Smooth muscle cell (in vitro differentiated cells): ENCODE results near the gene ANKRD55. TPM values are rescaled to one million over a fixed set of nuclear protein-coding genes. Genes with fewer than 3 reads are reported as not detected.
A peak's percentile ranks its signal among the peaks of the same experiment; 100 is the strongest.

Experiments
- DNase-seq: peaks from one replicate; lab custom pipeline; 2025; ENCODE audit not compliant: unreplicated experiment; lab: John Stamatoyannopoulos, UW
- H2AFZ ChIP-seq: fragments of 200-600 bp; sonication (generic); 2 replicates; pipeline ENCODE4 v1.6.0; 2016; ENCODE audit warnings: antibody characterized with exemption, low read depth, mild to moderate bottlenecking
- H3F3A ChIP-seq: fragments of 200-600 bp; sonication (generic); 2 replicates; pipeline ENCODE4 v1.6.0; 2017; ENCODE audit warnings: antibody characterized with exemption, low read depth
- H3K27ac ChIP-seq: fragments of 200-600 bp; sonication (generic); 2 replicates; pipeline ENCODE4 v1.5.1; 2016; ENCODE audit warnings: low read depth, mild to moderate bottlenecking
- H3K27me3 ChIP-seq: fragments of 200-600 bp; sonication (generic); 2 replicates; pipeline ENCODE4 v1.6.1; 2016; ENCODE audit warnings: low read depth, mild to moderate bottlenecking
- H3K36me3 ChIP-seq: fragments of 200-600 bp; sonication (generic); 2 replicates; pipeline ENCODE4 v1.5.1; 2016; ENCODE audit warnings: low read depth
- H3K4me1 ChIP-seq: fragments of 200-600 bp; sonication (generic); 2 replicates; pipeline ENCODE4 v1.5.1; 2016; ENCODE audit warnings: low read depth
- H3K4me2 ChIP-seq: fragments of 200-600 bp; sonication (generic); 2 replicates; pipeline ENCODE4 v1.6.0; 2016; ENCODE audit warnings: mild to moderate bottlenecking
- H3K4me3 ChIP-seq: fragments of 200-600 bp; sonication (generic); 2 replicates; pipeline ENCODE4 v1.5.1; 2016; ENCODE audit warnings: mild to moderate bottlenecking
- H3K79me2 ChIP-seq: fragments of 200-600 bp; sonication (generic); 2 replicates; pipeline ENCODE4 v1.6.0; 2016; ENCODE audit warnings: low read depth, mild to moderate bottlenecking
- H3K9ac ChIP-seq: fragments of 200-600 bp; sonication (generic); 2 replicates; pipeline ENCODE4 v1.6.0; 2016; ENCODE audit warnings: low read depth
- H3K9me3 ChIP-seq: fragments of 200-600 bp; sonication (generic); replicated peaks from 2 replicates; pipeline ENCODE4 v1.5.1; 2016; ENCODE audit warnings: low read depth
- H4K20me1 ChIP-seq: fragments of 200-600 bp; sonication (generic); 2 replicates; pipeline ENCODE4 v1.6.0; 2016; ENCODE audit warnings: low read depth
- CTCF ChIP-seq: fragments of 200-600 bp; sonication (generic); IDR thresholded peaks from 2 replicates; pipeline ENCODE4 v1.5.1; 2017; ENCODE audit warnings: borderline replicate concordance, mild to moderate bottlenecking, antibody characterized with exemption; ENCODE audit not compliant: insufficient read depth, poor library complexity, severe bottlenecking
- WGBS: methylation state at CpG from one replicate; pipeline ENCODE4 v1.1.7; 2016; ENCODE audit warnings: low lambda C conversion rate; 5-methylcytosine and 5-hydroxymethylcytosine counted together
- polyA plus RNA-seq: library from polyadenylated mRNA; unstranded; fragments of >200 nt; fragmentation: Nextera tagmentation; extraction: Ambion mirVana; gene quantifications from 2 replicates; pipeline ENCODE4 v1.2.1, GENCODE V29; 2016
- total RNA-seq: library from RNA; depleted of rRNA; stranded (reverse); fragments of >200 nt; gene quantifications from 2 replicates; pipeline ENCODE4 v1.2.3, GENCODE V29; 2014

ANKRD55 gene
- total and polyA plus RNA-seq, 2 experiments from 2014 or later = 1.1 to 1.7 TPM

GRCh38 chr5:56169949-56170348, 63.2 kb downstream of the ANKRD55 start:
- no peaks in the 10 kb centered on the region for H4K20me1 ChIP-seq
- H3K79me2 ChIP-seq = no peaks in the 10 kb centered on the region
- peaks cover 19% of the 10 kb centered on the region for H3F3A ChIP-seq
- H3K4me3 ChIP-seq = no peak overlapping the region
- H3K9me3 ChIP-seq = no peaks in the 10 kb centered on the region
- no peaks in the 10 kb centered on the region for H3K36me3 ChIP-seq
- DNase-seq = no peak
- H3K27me3 ChIP-seq = no peaks in the 10 kb centered on the region
- peak overlapping the region; percentile 26 for H3K4me2 ChIP-seq
- peaks cover 17% of the 10 kb centered on the region for H3K4me1 ChIP-seq
- peak overlapping the region; percentile 96 for H3K27ac ChIP-seq
- H3K9ac ChIP-seq = peak overlapping the region; percentile 42
- TF ChIP-seq CTCF = no peak
- H2AFZ ChIP-seq = no peak overlapping the region

- Histone ChIP-seq H3K4me3 (no peak overlapping the region), H3K4me1 (peaks cover 22% of the 10 kb centered on the region), H2AFZ (no peak overlapping the region), H4K20me1 (no peaks in the 10 kb centered on the region), H3K9me3 (no peaks in the 10 kb centered on the region), H3K27me3 (no peaks in the 10 kb centered on the region), H3K4me2 (peak overlapping the region; percentile 54), H3K27ac (peak overlapping the region; percentile 96), H3F3A (peaks cover 22% of the 10 kb centered on the region), H3K9ac (peak overlapping the region; percentile 65), H3K79me2 (no peaks in the 10 kb centered on the region), H3K36me3 (no peaks in the 10 kb centered on the region)
- WGBS = 25% methylated on average over 2 of the region's 2 CpGs
- TF ChIP-seq CTCF = no peak
- DNase-seq = no peak
Observed at GRCh38 chr5:56169281-56169680, 63.8 kb downstream of the ANKRD55 start.

- Histone ChIP-seq H3K27me3 (no peaks in the 10 kb centered on the region), H3K9me3 (no peaks in the 10 kb centered on the region), H3K27ac (peak overlapping the region; percentile 96), H3K79me2 (no peaks in the 10 kb centered on the region), H3K9ac (no peak overlapping the region), H3K36me3 (no peaks in the 10 kb centered on the region), H3K4me1 (peaks cover 23% of the 10 kb centered on the region), H3K4me3 (no peak overlapping the region), H3F3A (peaks cover 22% of the 10 kb centered on the region), H2AFZ (no peak overlapping the region), H3K4me2 (peak overlapping the region; percentile 13), H4K20me1 (no peaks in the 10 kb centered on the region)
- 69% methylated on average over 8 of the region's 8 CpGs for WGBS
- DNase-seq = no peak
- no peak for TF ChIP-seq CTCF
Observed at GRCh38 chr5:56168066-56168478, 65.1 kb downstream of the ANKRD55 start.

GRCh38 chr5:56167519-56167918, 65.6 kb downstream of the ANKRD55 start:
- H3K4me2 ChIP-seq = peak overlapping the region; percentile 48
- H3K9me3 ChIP-seq = no peaks in the 10 kb centered on the region
- peak overlapping the region; percentile 96 for H3K27ac ChIP-seq
- H2AFZ ChIP-seq = no peak overlapping the region
- TF ChIP-seq CTCF = no peak
- no peaks in the 10 kb centered on the region for H3K79me2 ChIP-seq
- 35% methylated on average over 2 of the region's 2 CpGs for WGBS
- no peak for DNase-seq
- H3K36me3 ChIP-seq = no peaks in the 10 kb centered on the region
- H4K20me1 ChIP-seq = no peaks in the 10 kb centered on the region
- no peaks in the 10 kb centered on the region for H3K27me3 ChIP-seq
- H3K4me3 ChIP-seq = no peak overlapping the region
- no peak overlapping the region for H3K9ac ChIP-seq
- peaks cover 22% of the 10 kb centered on the region for H3F3A ChIP-seq
- peaks cover 23% of the 10 kb centered on the region for H3K4me1 ChIP-seq
